Measurements from ENCODE around the gene IPMK.

IPMK gene

DNA sequence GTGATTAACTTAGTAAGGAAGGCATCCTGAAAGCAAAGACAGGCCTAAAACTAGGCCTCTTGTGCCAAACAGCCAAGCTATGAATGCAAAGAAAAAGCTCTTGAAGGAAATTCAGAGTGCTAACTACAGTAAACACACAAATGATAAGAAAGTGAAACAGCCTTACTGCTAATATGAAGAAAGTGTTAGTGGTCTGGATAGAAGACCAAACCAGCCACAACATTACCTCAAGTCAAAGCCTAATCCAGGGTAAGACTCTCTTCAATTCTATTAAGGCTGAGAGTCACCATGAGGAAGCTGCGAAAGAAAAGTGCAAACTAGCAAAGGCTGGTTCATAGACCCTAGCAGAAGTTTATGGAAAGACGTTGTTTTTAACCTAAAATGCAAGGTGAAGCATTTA is 66.0 kb downstream of the IPMK start:
- H3K4me1 ChIP-seq (ENCODE audit: control insufficient read depth in 5 of 5, insufficient read depth in 5 of 5, low read length in 5 of 5), result no peaks in the 10 kb centered on the region
- no peak overlapping the region for H3K27ac ChIP-seq (ENCODE audit: low read depth, low read length)
- no peaks in the 10 kb centered on the region for H3K9me3 ChIP-seq (ENCODE audit: control insufficient read depth in 5 of 5, low read length in 5 of 5)
- H3K4me3 ChIP-seq (ENCODE audit: low read depth in 1 of 5, low read length in 5 of 5), result no peak overlapping the region
- H3K27me3 ChIP-seq (ENCODE audit: control insufficient read depth in 5 of 5, insufficient read depth in 4 of 5, low read length in 5 of 5), result no peaks in the 10 kb centered on the region
- H3K9ac ChIP-seq (ENCODE audit: low read length in 5 of 5), result no peak overlapping the region
- H3K36me3 ChIP-seq (ENCODE audit: control insufficient read depth in 5 of 5, insufficient read depth in 5 of 5, low read length in 5 of 5), result peaks cover 0 to 8% (median 2%) of the 10 kb centered on the region in 5 donors

DNA sequence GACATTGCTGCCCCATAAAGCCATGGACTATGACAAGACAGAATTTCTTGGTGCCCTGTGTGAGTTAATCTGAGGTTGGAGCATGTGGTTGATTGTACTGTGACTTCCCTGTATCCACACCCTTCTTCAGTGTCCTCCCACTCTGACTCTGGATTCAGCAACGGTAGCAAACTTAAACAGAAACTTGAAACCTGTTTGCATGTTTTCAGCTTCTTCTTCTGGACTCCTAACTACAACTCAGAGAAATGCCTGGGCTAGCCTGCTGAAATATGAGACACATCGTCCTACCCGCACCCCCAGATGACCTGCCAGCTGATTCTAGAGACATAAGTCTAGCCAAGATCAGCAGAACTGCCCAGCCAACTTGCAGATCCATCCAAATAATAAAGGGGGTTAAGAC is 78.4 kb downstream of the IPMK start:
- Histone ChIP-seq H3K4me3 (ENCODE audit: low read depth in 1 of 5, low read length in 5 of 5) (no peak overlapping the region), H3K4me1 (ENCODE audit: control insufficient read depth in 5 of 5, insufficient read depth in 5 of 5, low read length in 5 of 5) (peaks cover 0 to 6% (median 0%) of the 10 kb centered on the region in 5 donors), H3K36me3 (ENCODE audit: control insufficient read depth in 5 of 5, insufficient read depth in 5 of 5, low read length in 5 of 5) (no peaks in the 10 kb centered on the region), H3K9me3 (ENCODE audit: control insufficient read depth in 5 of 5, low read length in 5 of 5) (no peaks in the 10 kb centered on the region), H3K27me3 (ENCODE audit: control insufficient read depth in 5 of 5, insufficient read depth in 4 of 5, low read length in 5 of 5) (no peaks in the 10 kb centered on the region), H3K9ac (ENCODE audit: low read length in 5 of 5) (no peak overlapping the region), H3K27ac (ENCODE audit: low read depth, low read length) (no peak overlapping the region)

GRCh38 chr10:58184120-58184670 is 83.5 kb downstream of the IPMK start:
- no peaks in the 10 kb centered on the region for H3K9me3 ChIP-seq (ENCODE audit: control insufficient read depth in 5 of 5, low read length in 5 of 5)
- H3K9ac ChIP-seq (ENCODE audit: low read length in 5 of 5), result no peak overlapping the region
- H3K4me1 ChIP-seq (ENCODE audit: control insufficient read depth in 5 of 5, insufficient read depth in 5 of 5, low read length in 5 of 5), result peaks cover 0 to 3% (median 0%) of the 10 kb centered on the region in 5 donors
- no peaks in the 10 kb centered on the region for H3K27me3 ChIP-seq (ENCODE audit: control insufficient read depth in 5 of 5, insufficient read depth in 4 of 5, low read length in 5 of 5)
- H3K4me3 ChIP-seq (ENCODE audit: low read depth in 1 of 5, low read length in 5 of 5), result no peak overlapping the region
- no peak overlapping the region for H3K27ac ChIP-seq (ENCODE audit: low read depth, low read length)
- no peaks in the 10 kb centered on the region for H3K36me3 ChIP-seq (ENCODE audit: control insufficient read depth in 5 of 5, insufficient read depth in 5 of 5, low read length in 5 of 5)

- H3K27me3 ChIP-seq (ENCODE audit: control insufficient read depth in 5 of 5, insufficient read depth in 4 of 5, low read length in 5 of 5), result no peaks in the 10 kb centered on the region
- no peak overlapping the region for H3K27ac ChIP-seq (ENCODE audit: low read depth, low read length)
- no peak overlapping the region for H3K4me3 ChIP-seq (ENCODE audit: low read depth in 1 of 5, low read length in 5 of 5)
Measured at GRCh38 chr10:58180666-58181065, 87.0 kb downstream of the IPMK start.

GRCh38 chr10:58179238-58179637 is 88.5 kb downstream of the IPMK start:
- H3K27ac ChIP-seq (ENCODE audit: low read depth, low read length), result no peak overlapping the region
- no peak overlapping the region for H3K4me3 ChIP-seq (ENCODE audit: low read depth in 1 of 5, low read length in 5 of 5)
- H3K9me3 ChIP-seq (ENCODE audit: control insufficient read depth in 5 of 5, low read length in 5 of 5), result no peaks in the 10 kb centered on the region
- H3K27me3 ChIP-seq (ENCODE audit: control insufficient read depth in 5 of 5, insufficient read depth in 4 of 5, low read length in 5 of 5), result no peaks in the 10 kb centered on the region
- H3K4me1 ChIP-seq (ENCODE audit: control insufficient read depth in 5 of 5, insufficient read depth in 5 of 5, low read length in 5 of 5), result no peaks in the 10 kb centered on the region
- H3K9ac ChIP-seq (ENCODE audit: low read length in 5 of 5), result no peak overlapping the region
- no peaks in the 10 kb centered on the region for H3K36me3 ChIP-seq (ENCODE audit: control insufficient read depth in 5 of 5, insufficient read depth in 5 of 5, low read length in 5 of 5)

More at GRCh38 chr10:58180666-58181065, 87.0 kb downstream of the IPMK start:
- Histone ChIP-seq H3K9me3 (ENCODE audit: control insufficient read depth in 5 of 5, low read length in 5 of 5) (no peaks in the 10 kb centered on the region), H3K36me3 (ENCODE audit: control insufficient read depth in 5 of 5, insufficient read depth in 5 of 5, low read length in 5 of 5) (no peaks in the 10 kb centered on the region), H3K4me1 (ENCODE audit: control insufficient read depth in 5 of 5, insufficient read depth in 5 of 5, low read length in 5 of 5) (no peaks in the 10 kb centered on the region), H3K9ac (ENCODE audit: low read length in 5 of 5) (no peak overlapping the region)

- Histone ChIP-seq H3K27me3 (ENCODE audit: control insufficient read depth in 5 of 5, insufficient read depth in 4 of 5, low read length in 5 of 5) (no peaks in the 10 kb centered on the region), H3K4me3 (ENCODE audit: low read depth in 1 of 5, low read length in 5 of 5) (no peak overlapping the region), H3K36me3 (ENCODE audit: control insufficient read depth in 5 of 5, insufficient read depth in 5 of 5, low read length in 5 of 5) (no peaks in the 10 kb centered on the region), H3K9me3 (ENCODE audit: control insufficient read depth in 5 of 5, low read length in 5 of 5) (no peaks in the 10 kb centered on the region), H3K4me1 (ENCODE audit: control insufficient read depth in 5 of 5, insufficient read depth in 5 of 5, low read length in 5 of 5) (no peaks in the 10 kb centered on the region), H3K9ac (ENCODE audit: low read length in 5 of 5) (no peak overlapping the region), H3K27ac (ENCODE audit: low read depth, low read length) (no peak overlapping the region)
Measured at GRCh38 chr10:58178811-58179210, 88.9 kb downstream of the IPMK start.

DNA sequence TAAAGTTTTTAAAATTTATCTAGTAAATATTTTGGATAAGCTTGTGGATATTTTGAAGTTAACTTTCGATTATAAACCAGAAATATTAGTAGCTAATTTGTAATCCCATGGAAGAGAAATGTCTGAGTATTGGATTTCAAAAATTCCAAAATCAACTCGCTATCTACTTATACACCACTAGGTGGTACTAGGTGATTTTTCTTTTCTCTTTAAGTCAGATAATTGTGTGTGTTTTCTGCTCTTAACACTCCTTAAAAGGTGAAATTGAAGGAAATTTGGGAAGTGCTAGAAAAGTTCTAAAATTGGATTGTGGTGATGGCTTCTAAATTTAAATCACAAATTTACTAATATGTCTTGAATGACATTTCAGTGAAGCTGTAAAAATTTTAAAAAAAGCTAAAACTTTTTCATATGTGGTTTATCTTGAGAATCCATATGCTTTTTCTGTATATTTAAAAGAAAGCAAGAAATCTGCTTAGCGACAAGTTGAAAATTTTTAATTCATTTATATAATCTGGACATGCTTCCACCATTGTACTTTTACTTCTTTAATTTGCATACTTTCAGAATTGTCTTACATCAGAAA is 90.2 kb downstream of the IPMK start:
- Histone ChIP-seq H3K36me3 (ENCODE audit: control insufficient read depth in 5 of 5, insufficient read depth in 5 of 5, low read length in 5 of 5) (no peaks in the 10 kb centered on the region), H3K4me3 (ENCODE audit: low read depth in 1 of 5, low read length in 5 of 5) (no peak overlapping the region), H3K27ac (ENCODE audit: low read depth, low read length) (no peak overlapping the region), H3K27me3 (ENCODE audit: control insufficient read depth in 5 of 5, insufficient read depth in 4 of 5, low read length in 5 of 5) (no peaks in the 10 kb centered on the region), H3K9me3 (ENCODE audit: control insufficient read depth in 5 of 5, low read length in 5 of 5) (no peaks in the 10 kb centered on the region), H3K9ac (ENCODE audit: low read length in 5 of 5) (no peak overlapping the region), H3K4me1 (ENCODE audit: control insufficient read depth in 5 of 5, insufficient read depth in 5 of 5, low read length in 5 of 5) (no peaks in the 10 kb centered on the region)

DNA sequence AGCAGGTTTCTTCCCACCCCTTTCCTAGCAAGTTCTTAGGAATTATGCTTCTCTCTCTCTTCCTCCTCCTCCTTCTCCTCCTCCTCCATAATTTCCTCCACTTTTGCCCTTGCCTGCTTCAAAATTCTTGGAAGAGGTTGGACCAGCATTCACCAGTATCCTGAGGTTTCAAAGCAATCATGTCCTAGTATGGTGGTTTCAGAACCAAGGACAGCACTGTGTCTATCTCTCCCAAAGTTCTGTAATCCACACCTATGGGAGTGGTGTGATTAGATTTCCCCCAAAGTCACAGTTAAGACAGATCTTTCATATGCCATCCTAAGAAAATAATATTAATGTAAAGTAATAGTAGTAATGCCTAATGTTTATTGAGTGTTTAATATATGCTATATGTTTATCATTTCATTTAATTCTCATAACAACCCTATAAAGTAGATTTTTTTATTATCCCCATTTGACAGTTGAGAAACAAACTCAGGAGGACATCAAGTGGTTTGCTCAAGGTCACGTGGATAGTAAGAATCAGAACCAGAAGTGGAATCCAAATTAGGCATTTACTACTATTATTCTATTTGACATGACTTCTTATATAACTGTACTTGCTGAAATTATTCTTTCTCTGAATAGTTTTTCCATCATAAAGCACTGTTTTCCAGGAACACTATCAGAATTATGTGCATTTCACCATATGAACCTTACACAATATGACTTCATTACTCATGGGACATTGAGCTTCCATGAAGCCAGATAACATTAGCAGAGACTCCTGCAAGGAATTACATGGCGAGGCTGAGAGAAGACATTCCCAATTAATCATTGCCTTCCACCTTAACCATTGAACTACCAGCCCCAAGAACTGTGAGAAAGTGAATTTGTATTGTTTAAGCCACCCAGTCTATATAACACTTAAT is 91.4 kb downstream of the IPMK start:
- H3K36me3 ChIP-seq (ENCODE audit: control insufficient read depth in 5 of 5, insufficient read depth in 5 of 5, low read length in 5 of 5), result no peaks in the 10 kb centered on the region
- H3K9ac ChIP-seq (ENCODE audit: low read length in 5 of 5), result no peak overlapping the region
- no peak overlapping the region for H3K4me3 ChIP-seq (ENCODE audit: low read depth in 1 of 5, low read length in 5 of 5)
- H3K27ac ChIP-seq (ENCODE audit: low read depth, low read length), result no peak overlapping the region
- H3K27me3 ChIP-seq (ENCODE audit: control insufficient read depth in 5 of 5, insufficient read depth in 4 of 5, low read length in 5 of 5), result no peaks in the 10 kb centered on the region
- H3K4me1 ChIP-seq (ENCODE audit: control insufficient read depth in 5 of 5, insufficient read depth in 5 of 5, low read length in 5 of 5), result no peaks in the 10 kb centered on the region
- H3K9me3 ChIP-seq (ENCODE audit: control insufficient read depth in 5 of 5, low read length in 5 of 5), result no peaks in the 10 kb centered on the region

DNA sequence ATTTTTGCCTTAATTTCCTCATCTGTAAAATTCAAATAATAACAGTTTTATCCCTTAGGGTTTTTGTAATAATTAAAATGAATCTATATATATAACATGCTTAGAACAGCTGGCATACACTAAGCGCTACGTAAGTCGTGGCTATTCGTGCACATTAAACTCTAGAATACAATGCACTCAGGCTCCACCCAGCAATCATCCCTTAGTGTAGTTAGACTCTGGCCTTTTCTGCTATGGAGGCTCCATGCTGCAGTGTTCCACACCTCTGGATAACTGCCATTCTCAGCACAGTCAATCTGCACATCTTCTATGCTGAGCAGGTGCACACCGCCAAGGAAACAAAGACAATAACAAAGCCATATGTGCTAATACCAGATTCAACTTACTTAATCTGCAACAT is 92.9 kb downstream of the IPMK start:
- Histone ChIP-seq H3K36me3 (ENCODE audit: control insufficient read depth in 5 of 5, insufficient read depth in 5 of 5, low read length in 5 of 5) (no peaks in the 10 kb centered on the region), H3K4me3 (ENCODE audit: low read depth in 1 of 5, low read length in 5 of 5) (no peak overlapping the region), H3K9ac (ENCODE audit: low read length in 5 of 5) (no peak overlapping the region), H3K27ac (ENCODE audit: low read depth, low read length) (no peak overlapping the region), H3K4me1 (ENCODE audit: control insufficient read depth in 5 of 5, insufficient read depth in 5 of 5, low read length in 5 of 5) (no peaks in the 10 kb centered on the region), H3K27me3 (ENCODE audit: control insufficient read depth in 5 of 5, insufficient read depth in 4 of 5, low read length in 5 of 5) (no peaks in the 10 kb centered on the region), H3K9me3 (ENCODE audit: control insufficient read depth in 5 of 5, low read length in 5 of 5) (no peaks in the 10 kb centered on the region)

- Histone ChIP-seq H3K27ac (ENCODE audit: low read depth, low read length) (no peak overlapping the region), H3K4me1 (ENCODE audit: control insufficient read depth in 5 of 5, insufficient read depth in 5 of 5, low read length in 5 of 5) (no peaks in the 10 kb centered on the region), H3K9me3 (ENCODE audit: control insufficient read depth in 5 of 5, low read length in 5 of 5) (no peaks in the 10 kb centered on the region), H3K4me3 (ENCODE audit: low read depth in 1 of 5, low read length in 5 of 5) (no peak overlapping the region), H3K27me3 (ENCODE audit: control insufficient read depth in 5 of 5, insufficient read depth in 4 of 5, low read length in 5 of 5) (no peaks in the 10 kb centered on the region), H3K9ac (ENCODE audit: low read length in 5 of 5) (no peak overlapping the region), H3K36me3 (ENCODE audit: control insufficient read depth in 5 of 5, insufficient read depth in 5 of 5, low read length in 5 of 5) (no peaks in the 10 kb centered on the region)
Measured at GRCh38 chr10:58173391-58173790, 94.3 kb downstream of the IPMK start.
